Omental fat pad (tissue), 4 donors: ENCODE measurements around the gene GPR68. TPM values are rescaled to one million over a fixed set of nuclear protein-coding genes. Genes with fewer than 3 reads are reported as not detected.

Experiments used
- total RNA-seq, 4 donors: library from RNA; depleted of rRNA; stranded (reverse); fragments of >200 nt; gene quantifications; one replicate each; pipeline ENCODE4 v1.1.0, GENCODE V29; 2016

GPR68 gene
- total RNA-seq, 4 donors from 2014 or later: 0.19 to 0.36 (median 0.19) TPM; not detected in 1

Other genes starting within 250 kb of the GPR68 start
- 1 to 10 TPM; 1.8 to 4.9 (median 3.2) TPM for gene RPS6KA5, start 184.1 kb downstream of the GPR68 start, total RNA-seq
- gene DGLUCY, start 130.6 kb downstream of the GPR68 start, total RNA-seq: 10 to 100 TPM; 27.5 to 93.2 (median 39.3) TPM
- 10 to 100 TPM in 1 of 4 donors, 1 to 10 TPM in 3; 4.5 to 36.6 (median 9.4) TPM for gene CCDC88C, start 173.1 kb upstream of the GPR68 start, total RNA-seq